Stimulated activated CD8-positive, alpha-beta memory T cell treated with anti-CD3 and anti-CD28 coated beads, Interleukin-12 subunit alpha, Interleukin-12 subunit beta, amount 100 ng/mL, for 4 hours (primary cell): ENCODE results near the gene EFEMP1.

ENCODE experiments used
- DNase-seq: peaks from one replicate; pipeline ENCODE4 v3.0.0-alpha.2; 2020; ENCODE audit warnings: low read depth

EFEMP1 gene, protein sequence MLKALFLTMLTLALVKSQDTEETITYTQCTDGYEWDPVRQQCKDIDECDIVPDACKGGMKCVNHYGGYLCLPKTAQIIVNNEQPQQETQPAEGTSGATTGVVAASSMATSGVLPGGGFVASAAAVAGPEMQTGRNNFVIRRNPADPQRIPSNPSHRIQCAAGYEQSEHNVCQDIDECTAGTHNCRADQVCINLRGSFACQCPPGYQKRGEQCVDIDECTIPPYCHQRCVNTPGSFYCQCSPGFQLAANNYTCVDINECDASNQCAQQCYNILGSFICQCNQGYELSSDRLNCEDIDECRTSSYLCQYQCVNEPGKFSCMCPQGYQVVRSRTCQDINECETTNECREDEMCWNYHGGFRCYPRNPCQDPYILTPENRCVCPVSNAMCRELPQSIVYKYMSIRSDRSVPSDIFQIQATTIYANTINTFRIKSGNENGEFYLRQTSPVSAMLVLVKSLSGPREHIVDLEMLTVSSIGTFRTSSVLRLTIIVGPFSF

DNA sequence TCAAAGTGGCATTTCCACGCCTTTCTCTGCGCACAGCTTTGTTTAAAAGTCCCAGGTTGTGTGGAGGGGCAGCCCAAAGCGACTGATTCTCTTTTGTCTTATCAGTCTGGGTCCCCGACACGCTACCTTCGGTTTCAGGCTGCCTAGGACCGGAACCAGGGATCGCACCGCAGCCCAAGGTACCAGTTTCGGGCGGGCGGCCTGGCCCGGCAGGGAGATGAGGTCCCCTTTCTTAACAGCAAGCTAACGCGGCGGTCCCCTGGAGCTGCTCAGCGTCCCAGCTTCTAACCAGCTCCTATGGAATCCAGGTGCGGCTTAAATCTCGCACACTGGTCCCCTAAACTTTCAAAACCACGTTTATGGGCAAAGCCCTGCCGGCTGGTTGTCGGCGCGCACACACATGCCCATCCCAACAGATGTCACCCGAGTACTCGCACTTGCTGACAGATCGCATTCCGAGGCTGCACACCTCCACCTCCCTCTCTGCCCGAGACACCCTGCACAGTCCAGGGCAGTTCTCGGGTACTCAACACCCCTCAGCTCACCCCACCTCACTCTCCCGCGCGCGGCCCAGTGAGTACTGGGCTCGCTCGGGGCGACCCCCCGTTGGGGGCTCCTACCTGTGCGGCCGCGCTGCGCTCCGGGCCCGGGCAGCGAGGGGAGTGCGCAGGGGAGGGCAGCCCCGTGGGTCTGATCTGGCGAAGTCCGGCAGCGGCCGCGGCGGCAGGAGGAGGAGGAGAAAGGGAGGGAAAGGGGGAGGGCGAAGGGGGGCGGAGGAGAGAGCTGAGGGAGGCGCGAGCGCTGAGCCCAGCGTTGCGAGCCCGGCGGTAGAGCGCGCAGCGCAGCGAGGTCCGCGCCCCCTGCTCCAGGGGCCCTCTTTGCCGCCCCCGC, at the start of gene EFEMP1:
TSS of gene EFEMP1 (minus strand) at position 692 of the 891 bp plus-strand sequence. CDS start 1,342 bp downstream, outside the sequence.
- no peak for DNase-seq

DNA sequence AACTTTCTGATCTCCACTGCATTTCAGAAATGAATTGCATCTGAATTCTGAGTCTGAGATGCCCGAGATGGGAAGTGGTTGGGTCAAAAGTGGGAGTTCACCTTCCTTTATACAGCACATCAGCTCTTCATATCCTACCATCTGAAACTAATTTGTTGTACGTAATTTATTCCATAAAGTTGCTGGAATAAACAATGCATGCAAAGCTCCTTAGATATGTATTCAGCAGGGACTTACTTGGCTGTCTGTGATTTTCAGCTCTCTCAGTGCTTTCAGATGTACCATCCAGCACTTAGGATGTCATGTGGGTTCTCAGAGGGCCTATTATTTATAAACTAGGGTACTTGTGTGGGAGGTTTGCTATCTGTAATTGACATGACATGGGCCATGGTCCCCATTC, 46.9 kb upstream of the EFEMP1 start:
- no peak for DNase-seq

DNA sequence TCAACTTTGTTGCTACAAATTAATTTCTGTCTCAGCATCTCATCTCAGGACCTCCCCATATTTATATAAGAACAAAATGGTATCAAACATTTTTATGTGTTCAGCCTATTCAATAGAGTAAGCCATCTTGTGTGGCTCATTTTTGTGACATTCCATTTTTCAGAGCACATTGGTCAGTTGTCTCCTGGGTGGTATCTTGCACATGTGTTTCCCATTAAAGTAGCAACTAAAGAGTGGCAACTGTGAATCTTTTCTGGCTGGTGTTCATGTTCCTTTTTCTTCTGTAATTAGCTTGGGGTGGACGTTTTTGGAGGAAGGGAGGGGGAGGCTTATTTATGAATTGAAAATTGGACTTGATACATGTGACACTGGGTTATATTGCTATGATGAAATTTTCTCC, 45.4 kb upstream of the EFEMP1 start:
- DNase-seq, result no peak

DNA sequence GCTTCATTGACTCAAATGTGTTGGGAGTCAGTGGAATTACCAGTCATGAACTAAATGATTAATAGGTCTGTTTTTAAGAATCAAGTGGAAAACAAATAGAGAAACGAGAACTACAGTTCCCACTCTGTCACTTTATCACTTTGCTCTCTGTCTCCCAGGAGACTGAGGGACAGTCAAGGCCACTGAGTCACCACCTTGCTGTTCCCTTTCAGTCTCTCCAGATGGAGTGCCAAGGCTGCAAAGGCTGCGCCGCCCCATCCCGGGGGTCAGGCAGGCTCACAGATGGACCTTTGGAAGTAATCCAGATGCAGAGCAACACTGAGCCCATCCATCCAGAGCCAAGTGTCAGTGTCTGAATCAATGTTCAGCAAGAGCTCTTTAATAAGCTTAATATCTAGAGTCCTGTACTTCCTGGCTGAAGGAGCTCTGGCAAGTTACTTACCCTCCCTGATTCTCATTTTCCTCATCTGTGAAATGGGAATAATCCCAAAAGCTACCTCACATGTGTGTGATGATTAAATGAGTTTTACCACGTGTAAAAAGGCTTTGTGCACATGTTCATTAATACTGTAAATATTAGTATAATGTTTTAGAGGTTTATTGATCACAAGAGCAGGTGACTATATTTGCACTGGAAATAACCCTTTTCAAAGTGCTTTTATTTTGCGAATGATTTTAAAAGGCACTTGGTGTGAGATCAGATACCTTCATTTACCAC, 43.0 kb upstream of the EFEMP1 start:
- no peak for DNase-seq

DNA sequence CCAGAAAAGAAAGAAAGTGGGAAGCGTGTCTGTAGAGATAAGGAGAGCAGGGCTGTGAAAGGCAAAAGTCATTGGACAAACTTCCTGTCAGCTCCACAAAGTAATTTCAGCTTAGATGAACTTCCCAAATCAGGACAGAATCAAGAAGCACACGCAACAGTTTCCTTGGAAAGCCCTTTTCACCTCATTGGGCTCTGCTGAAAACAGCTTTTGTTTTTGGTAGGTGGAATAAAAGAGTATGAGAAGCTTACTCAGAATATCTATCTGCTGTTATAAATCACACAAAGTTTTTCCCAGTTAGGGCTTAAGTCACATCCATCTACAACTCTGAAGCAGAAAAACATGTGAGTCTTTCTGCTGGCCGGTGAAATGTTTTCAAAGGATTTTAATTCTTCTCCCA, 42.4 kb upstream of the EFEMP1 start:
- no peak for DNase-seq

DNA sequence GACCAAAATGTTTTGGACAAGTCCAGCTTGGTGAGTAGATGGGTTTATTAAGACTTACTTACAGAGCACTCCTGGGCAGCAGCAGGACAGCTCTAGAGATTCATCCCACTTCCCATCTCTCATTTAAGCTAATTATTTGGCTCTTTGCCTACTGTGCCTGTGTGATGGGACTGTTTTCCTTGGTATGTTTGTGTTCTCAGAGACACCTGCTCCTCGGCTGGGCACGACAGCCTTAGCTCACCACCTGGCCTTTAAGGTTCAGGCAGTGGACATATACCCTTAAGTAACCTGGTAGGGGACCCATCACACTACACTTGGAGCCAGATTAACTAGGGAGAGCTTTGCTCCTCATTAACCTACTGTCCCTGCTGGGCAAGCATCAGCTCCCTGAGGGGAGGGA, 41.7 kb upstream of the EFEMP1 start:
- DNase-seq, result no peak

DNA sequence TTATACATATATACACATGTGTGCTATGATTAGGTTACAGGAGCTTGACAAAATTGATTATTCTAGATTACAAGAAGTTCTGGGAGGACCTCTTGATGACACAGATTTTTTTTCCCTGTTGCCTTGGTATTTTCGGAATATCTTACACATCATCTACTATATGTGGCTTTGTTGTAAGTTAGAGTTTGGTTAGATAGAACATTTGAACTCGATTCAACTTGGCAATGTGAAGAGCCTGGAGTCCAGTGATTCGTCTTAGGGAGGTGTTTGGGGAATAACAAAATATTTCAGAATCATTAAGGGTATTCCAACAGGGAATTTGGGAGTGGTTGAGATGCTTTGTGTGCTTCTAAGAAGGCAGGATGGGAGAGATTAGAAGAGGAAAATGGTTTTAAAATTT, 39.3 kb upstream of the EFEMP1 start:
- DNase-seq, result no peak

DNA sequence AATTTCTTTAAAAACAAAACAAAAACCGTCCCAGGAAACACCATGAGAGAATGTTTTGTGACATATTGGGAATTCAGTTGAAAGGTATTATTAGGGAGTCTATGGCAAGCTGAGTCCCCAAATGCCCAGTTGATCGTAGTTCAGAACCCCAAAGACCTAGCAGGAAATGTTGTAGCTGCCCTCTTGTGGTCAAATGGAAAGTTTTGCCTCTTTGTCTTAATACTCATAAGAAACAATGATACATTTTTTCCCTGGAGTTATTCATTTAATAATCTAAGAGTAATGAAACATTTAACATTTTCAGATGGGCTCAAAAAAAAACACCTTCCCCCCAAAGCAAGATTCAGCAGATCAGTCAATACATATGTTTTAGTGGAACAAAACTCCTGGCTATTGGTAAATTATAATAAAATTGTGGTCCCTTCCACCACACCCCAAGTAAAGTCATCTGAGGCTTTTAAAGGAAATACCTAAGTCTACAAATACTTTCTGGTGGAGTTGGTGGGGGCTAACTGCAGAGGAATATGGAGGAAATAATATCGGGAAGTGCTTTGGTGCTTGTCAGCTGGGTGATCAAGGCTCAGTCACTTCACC, 37.8 kb upstream of the EFEMP1 start:
- no peak for DNase-seq

DNA sequence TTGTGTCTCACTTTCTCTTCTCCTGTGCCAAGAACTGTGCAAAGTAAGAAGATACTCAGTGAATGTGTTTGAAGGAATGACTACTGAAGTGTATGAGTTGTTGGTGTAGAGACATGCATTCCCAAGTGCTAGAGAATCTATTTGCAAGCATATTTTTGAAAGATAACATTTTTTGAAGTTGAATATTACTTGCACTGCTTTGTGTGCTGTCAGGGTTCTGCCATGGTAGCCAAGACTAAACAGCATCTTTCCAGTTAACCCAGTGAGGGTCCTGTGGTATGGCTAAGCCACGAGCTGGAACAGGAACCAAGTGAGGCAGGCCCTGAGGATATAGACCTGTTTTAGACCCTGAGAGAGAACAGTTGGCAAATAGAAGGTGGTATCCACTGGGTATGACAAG, 35.2 kb upstream of the EFEMP1 start:
- DNase-seq, result no peak

DNA sequence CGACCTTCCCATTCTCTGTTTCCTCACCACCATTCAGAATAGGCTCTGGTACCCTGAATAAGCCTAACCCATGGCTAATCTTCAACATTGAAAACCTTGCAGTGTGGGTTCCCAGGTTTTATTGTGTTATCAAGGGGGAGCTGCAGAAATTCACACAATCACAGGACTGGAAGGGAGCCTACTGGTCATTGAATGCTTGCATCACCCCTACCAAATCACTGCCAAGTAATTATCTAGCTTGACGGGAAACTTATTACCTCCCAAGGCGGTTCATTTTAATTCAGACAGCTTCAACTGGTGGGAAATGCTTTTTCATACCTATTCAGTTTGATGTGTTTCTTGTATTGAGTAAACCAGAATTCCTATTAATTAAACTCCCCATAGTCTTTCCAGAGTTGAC, 33.6 kb upstream of the EFEMP1 start:
- no peak for DNase-seq

DNA sequence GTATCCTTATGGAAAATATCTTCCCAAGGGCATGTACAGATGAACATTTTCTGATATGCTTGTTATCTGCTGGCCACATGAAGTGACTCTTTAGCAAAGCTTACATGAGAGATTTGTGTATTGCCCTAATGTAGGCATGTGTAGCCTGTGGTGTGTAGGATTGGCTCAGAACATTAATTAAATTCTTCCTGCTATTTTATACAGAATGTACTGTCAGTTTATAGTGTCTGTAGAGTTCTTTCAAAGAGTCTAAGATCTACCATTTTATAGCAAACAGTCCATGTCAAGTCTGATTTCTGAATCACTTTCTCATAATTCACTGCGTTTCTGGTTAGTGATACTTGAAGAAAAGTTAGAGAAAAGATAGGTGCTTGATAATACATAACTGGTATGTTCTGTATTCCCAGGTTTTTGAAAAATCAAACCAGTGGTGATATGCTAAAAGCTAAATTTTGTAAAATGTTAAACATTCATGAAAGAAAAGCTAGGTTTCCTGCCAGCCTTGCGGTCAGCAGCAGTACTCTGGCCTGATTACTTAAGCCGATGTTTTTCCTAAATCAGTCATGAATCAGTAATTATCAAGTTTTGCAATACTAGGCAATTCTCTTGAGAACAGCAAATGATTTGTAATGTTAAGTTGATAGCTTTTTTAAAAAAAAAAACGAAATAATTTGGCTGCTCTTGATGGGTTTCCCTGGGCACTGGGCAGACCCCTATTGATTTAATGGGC, 30.9 kb upstream of the EFEMP1 start:
- DNase-seq, result no peak

DNA sequence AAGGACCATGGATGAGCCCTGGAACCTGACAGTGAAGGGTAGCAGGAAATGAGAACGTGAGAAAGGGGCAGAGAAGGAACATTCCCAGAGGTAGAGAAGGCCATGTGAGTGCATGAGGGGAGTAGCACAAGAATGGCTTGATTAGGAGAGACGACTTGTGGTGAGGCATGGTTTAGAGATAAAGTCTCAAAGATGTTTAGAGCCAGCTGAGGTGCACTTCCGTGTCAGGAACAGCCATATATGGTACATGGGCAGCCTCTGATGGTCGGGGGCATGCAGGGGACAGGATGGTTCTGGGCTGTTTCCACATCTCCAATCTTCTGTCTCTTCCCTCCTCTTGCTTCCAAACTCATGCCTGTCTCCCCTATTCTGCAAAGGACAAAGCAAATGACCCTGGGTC, 28.8 kb upstream of the EFEMP1 start:
- no peak for DNase-seq

DNA sequence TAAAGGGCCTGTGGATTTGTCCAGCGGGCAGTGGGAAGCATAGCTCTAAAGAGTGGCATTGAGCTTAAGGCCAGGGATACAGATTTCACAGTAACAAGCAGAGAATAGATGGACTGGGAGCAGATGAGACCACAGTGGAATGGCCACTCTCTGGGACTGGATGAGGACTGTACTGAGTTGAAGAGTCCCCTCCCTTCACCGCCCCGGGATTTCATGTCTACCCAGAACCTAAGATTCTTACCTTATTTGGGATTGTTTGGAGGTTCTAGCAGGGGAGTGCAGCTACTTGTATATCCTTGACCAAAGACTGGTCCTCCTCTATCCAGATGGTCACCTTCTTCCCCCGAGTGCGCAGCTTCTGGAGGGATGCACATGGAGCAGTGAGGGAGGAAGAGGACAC, 28.0 kb upstream of the EFEMP1 start:
- DNase-seq, result no peak

DNA sequence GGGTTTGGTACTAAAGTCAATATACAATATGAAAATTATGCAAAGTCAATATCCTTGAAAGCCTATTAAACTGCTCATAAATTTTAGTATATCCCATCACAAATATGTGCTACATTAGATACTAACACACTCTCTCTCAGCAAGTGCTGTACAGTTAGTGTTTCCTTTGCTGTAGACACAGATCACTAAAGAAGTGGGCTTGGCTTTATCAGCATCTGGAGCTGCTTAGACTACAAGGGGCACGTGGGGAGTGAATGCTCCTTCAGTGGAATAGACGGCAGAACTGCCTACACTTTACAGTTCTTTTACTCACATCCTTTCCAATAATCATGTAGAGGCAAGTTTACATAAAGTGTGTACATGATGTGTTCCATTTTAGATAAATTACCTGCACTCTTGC, 26.0 kb upstream of the EFEMP1 start:
- no peak for DNase-seq

DNA sequence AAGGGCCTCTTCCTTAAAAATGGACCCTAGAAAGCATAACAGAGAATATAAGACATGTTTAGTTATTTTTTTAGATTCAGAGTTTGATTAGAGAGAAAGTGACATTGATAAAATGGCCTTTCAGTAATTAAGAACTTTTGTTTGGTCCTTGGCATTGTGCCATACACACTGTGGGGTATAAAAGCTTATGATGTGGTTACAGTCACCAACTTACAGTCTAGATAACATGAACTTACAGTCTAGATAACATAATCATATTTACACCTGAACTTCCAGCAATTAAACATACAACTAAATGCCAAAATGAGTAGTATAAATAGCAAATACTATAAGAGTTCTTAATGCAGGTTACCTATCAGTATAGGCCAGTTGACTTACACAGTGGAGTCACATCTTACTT, 25.6 kb upstream of the EFEMP1 start:
- DNase-seq, result no peak

DNA sequence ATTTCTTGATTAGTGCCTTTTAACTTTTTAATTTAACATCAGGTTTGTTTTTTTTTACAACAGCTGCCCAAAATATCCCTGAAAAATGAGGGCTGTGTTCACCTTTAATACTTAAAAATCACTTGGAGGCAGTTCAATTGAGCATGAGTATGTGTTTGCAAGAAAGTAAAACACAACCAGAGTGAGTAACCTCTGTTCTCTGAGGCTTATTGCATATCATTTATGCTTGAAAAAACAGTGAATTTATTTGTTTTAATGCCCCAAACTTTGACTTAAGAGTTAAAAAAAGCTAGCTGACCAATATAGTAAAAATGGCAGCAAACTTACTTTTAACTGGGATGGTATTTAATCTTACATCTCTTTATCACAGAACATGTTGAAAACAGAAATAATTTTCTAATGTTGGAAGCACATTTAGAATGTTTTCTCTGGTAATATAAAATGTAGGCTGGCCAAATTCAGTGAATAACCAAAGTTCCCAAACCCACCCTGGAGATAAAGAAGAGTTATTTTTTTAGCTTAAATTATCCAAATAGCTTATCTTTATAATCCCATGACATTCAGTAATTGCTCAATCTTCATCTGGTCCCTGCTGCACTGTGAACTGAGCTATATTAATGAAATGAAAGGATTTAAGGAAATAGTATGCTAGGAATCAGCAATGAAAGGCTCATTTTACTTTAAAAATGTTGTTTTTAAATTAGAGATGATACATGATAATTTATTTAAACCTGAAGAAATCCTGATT, 24.8 kb upstream of the EFEMP1 start:
- no peak for DNase-seq

DNA sequence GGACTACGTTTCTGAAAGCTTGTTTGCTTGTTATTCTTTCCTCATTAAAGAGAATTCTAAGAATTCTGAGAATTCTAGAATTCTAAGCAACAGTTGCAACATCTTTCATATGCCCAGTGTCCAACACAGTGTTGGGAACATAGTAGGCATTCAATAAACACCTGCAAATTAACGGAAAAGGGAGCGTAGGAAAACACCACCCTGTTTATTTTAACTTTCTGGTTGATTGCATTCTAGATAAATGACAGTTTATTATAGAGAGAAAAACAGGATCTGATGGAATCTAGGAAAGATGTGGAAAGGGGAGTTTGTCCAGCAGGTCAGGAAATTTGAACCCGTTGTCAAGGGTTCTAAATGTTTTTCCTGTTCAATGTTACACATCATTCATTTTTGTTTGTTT, 24.2 kb upstream of the EFEMP1 start:
- DNase-seq, result no peak

DNA sequence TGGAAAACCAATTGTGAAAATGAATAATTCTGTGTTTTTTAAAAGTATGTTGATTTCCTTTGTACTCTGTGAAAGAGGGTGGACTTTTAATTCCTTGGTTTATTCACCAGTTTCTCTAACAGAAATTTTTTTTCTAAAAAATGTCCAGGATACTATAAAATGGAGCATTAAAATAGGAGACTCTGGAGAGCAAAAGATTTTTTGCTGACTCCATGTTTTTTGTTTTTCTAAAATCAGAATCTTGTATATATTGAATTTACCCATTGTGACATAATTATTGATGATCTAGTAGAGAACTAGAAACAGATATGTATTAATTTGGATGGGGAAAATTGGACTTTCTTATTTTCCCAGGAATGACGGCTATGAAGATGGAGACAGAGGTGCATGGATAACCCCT, 23.2 kb upstream of the EFEMP1 start:
- no peak for DNase-seq

DNA sequence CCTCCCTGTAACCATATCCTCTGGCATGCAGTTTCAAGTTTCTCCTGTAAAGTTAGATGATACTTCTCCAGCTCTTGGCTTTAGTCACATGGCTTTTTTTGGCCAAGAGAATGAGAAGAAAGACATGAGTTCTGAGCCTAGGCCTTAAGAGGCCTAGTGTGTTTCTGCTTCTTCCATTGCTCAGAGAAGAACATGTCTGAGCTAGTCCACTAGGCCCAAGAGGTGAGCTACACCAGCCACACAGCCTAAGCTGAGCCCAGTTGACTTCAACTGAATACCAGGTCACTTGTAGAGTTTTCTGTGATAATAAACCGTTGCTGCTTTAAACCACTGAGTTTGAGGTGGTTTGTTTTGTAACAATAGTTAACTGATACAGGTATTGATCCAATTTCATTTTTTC, 19.9 kb upstream of the EFEMP1 start:
- DNase-seq, result no peak

DNA sequence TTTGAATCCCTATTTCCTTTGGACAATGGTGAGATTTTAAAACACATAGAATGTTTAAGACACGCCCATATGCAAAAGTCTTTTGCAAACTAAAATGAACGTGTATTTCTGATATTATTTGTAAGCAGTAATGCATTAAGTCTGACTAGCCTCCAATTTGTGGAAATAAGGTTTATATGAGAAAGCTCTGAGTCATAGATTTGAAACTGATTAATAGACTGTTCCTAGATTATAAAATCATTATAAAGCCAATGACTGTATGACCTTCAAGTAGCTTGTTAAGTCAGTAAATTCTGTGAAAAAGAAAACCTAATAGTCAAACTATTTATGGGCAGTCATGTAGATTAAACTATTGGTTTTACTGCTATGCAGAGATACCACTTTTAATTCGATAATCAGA, 12.8 kb upstream of the EFEMP1 start:
- no peak for DNase-seq

DNA sequence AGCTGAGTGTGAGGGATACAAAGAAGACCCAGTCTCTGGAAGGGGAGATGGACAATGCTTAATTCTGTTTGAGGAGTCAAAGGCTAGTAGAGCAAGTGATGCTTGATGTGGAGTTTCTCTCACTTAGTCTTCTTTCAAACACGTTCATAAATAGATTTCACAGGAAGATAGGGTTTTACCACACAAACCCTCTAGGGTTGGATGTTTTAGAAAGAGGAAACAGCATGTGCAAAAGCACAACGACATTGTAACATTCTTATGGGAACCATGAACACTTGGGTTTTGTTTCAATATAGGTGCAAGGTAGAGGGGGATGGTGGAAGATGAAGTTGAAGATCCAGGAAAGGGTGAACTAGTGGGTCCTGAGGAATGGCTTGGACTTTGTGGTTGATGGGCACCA, 10.8 kb upstream of the EFEMP1 start:
- DNase-seq, result no peak
